GM21367 (cell line): ENCODE results near the gene CAPN12.

ENCODE experiments used
- ATAC-seq: cut with Tn5 transposase; IDR thresholded peaks from one replicate; pipeline ENCODE4 v1.9.1; 2021; ENCODE audit not compliant: unreplicated experiment

Gene CAPN12

DNA sequence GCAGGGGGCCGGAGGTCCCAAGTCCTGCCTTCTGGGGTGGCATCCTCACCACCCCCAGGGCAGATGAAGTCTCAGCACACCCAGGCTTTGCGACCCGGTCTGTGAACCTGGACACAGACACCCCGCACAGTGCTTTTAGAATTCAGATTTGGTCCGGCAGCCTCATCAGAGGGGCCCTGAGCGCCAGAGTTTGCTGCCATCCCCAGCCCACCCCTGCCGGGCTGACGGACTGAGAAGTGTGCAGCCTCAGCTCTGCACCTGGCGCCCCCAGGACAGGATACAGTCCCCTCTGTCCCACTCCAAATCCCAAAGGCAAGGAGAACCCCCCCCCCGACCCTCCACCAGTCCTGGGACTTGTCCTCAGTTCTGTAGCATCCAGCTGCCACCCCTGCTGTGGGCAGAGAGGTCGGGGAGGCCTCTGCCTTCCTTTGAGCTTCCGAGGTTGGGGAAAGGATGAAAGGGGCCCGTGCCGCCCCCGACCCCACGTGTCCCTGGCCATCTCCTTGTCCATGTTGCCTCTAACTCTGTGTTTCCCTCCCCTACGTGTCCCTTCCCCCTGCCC is 16.9 kb downstream of the CAPN12 start:
- no peak for ATAC-seq

GRCh38 chr19:38726761-38727301 is 17.4 kb downstream of the CAPN12 start:
- no peak for ATAC-seq

DNA sequence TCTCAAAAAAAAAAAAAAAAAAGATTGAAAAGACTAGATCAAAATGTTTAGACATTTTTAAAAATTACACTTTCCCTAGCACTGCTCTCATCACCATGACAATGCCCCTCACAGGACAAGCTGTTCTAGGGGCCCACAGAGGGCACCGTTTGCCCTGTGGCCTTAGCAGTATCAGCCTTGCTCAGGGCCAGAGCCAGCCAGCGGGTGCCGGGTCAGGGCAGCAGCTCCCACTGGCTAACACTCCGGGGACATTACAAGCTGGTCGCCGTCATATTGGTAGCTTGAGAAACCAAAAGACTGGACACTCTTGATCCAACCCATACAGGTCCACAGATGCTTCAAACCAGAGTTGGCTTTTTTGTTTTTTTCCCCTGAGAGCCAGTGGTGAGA is 18.0 kb downstream of the CAPN12 start:
- no peak for ATAC-seq

GRCh38 chr19:38725469-38726283 is 18.6 kb downstream of the CAPN12 start:
- no peak for ATAC-seq

- ATAC-seq = no peak
Measured at GRCh38 chr19:38723990-38724854, 20.1 kb downstream of the CAPN12 start.

DNA sequence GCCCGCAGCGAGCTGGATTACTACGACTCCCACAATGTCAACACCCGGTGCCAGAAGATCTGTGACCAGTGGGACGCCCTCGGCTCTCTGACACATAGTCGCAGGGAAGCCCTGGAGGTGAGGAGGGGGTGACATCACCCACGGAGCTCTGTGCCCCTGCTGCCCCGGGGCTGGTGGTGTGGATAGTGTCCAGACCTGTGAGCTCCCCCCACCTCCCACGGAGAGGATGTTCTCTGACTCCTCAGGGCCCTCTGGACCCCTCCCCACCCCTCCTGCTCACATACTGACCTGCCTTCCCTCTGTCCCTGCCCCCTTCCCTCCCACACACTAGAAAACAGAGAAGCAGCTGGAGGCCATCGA is 20.7 kb downstream of the CAPN12 start:
- no peak for ATAC-seq

GRCh38 chr19:38722947-38723605 is 21.2 kb downstream of the CAPN12 start:
- no peak for ATAC-seq

GRCh38 chr19:38721979-38722773 is 22.1 kb downstream of the CAPN12 start:
- ATAC-seq = no peak

DNA sequence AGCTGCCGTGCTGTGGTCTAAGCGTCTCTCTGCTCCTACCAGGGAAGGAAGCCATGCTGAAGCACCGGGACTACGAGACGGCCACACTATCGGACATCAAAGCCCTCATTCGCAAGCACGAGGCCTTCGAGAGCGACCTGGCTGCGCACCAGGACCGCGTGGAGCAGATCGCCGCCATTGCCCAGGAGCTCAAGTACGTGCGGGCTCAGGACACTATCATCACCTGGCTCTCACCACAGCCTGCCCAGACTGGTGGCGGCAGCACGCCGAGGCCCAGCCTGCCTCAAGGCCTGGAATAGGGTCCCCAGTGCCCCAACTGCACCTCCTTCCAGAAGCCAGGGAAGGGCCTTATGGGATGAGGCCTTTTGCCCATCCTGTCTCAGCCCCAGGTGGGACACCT is 22.8 kb downstream of the CAPN12 start:
- ATAC-seq = no peak

DNA sequence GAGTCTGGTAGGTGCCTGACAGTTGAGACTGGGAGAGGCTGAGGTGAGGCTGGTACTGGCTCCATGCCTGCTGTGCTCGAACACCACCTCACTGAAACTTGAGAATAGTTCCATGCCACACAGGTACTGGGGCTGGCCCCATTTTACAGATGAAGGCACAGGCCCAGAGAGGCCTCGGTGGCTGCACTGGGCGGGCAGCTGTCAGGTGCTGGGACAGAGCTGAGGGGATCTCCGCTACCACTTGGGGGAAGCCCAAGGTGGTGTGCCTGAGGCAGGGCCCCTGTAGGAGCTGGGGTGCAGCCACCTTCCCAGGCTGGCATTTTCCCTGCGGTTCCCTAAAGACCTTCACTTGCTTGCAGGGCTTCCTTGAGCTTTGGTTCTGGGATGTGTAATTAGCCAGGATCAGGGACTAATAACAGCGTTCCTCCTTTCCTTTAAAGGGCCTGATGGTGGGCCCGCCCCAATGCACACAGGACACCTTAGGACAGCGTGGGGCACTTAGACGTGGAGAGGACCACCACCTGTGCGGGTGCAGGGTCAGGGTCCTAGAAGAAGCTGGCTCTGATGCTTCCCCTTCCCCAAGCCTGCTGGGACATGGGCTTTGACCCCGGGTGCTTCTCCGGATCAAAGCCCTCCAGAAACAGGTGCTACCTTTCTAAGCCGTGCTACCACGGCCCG is 23.6 kb downstream of the CAPN12 start:
- ATAC-seq = no peak

DNA sequence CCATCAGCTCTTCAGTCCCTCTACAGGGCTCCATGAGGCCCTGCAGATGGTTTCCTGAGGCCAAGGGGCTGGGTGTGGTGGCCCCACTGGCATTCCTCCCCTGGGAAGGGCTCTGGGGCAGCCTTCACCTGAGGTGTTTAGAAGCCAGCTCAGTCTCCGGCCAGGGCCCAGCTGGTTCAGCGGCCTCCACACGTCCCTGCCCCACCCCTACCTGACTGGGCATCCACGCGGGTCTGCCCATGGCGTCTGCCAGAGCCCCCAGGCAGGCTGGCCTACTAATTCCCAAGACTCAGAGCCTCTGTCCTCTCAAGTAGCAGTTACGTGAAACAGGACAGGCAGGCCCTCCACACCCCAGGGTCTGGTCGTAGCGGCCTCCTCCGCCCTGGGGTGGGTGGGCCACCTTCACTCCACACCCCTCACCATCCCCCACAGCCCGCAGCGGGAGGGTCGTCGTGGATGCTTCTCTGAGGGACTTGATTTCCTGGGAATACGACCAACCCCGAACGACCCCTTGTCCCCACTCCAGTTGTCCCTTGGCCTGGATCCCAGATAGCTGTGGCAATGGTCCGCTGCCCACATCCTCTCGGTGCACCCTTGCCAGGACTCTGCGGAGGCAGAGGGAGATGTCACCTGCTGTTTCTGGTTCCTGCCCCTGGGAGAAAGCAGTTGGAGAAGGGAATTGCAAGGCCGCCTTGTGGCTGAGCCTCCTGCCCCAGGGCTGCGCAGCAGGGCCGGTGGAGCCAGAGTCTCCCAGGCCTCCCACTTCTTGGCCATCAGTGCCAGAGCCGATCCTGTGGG is 24.3 kb downstream of the CAPN12 start:
- ATAC-seq = no peak

DNA sequence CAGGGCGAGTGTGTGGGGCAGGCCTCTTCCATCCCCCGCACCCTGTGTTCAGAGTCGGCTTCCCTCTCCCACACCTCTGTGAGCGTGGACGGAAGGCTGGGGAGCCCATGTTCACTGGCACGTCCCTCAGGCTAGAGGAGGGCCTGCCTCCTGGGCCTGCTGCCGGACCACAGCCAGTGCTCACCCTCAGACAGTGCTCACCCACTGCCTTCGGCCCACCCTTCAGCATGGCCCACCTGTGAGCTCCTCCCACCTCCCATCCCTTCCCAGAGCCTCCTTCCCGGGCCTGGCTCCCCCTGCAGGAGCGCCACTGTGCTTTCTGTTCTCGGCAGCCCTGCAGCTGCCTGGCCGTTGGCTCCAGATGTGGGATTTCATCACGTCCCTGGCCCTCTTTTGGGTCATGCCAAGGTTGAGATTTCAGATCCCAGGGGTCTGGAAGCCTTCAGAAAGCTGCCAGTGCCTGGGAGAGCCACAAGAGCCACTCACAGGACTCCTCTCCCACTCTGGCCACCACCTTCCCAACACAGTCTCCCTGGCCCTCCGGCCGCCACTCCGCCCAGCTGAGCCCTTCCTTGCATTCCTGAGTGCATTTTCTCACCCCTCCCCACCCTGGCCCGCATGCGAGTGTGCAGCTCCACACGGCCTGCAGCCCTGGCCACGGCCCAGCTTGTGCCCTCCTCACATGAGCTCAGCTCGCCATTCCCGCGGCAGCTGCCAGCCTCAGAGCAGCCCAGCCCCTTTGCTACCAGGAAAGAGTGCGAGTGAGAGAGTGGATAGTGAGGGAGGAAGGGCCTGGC is 25.3 kb downstream of the CAPN12 start:
- no peak for ATAC-seq

- no peak for ATAC-seq
Measured at GRCh38 chr19:38717855-38718254, 26.4 kb downstream of the CAPN12 start.

- ATAC-seq = no peak
Measured at GRCh38 chr19:38717051-38717450, 27.2 kb downstream of the CAPN12 start.

DNA sequence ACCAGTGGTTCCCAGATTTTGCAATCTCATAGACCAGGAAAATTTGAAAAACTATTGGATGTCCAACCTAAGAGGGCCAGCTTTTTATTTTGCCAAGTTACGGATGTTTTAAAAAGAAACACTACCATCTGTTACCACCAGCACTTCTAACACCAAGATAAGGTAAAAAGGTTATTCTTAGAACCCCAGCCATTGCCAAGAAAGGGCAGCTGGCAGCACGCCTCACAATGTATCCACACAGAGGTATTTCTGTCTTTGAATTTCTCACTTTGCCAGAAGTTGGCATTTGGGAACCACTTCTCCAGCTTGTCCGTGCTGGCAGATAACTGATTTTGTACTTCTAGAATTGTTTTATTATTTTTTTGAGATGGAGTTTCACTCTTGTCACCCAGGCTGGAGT is 28.7 kb downstream of the CAPN12 start:
- no peak for ATAC-seq

DNA sequence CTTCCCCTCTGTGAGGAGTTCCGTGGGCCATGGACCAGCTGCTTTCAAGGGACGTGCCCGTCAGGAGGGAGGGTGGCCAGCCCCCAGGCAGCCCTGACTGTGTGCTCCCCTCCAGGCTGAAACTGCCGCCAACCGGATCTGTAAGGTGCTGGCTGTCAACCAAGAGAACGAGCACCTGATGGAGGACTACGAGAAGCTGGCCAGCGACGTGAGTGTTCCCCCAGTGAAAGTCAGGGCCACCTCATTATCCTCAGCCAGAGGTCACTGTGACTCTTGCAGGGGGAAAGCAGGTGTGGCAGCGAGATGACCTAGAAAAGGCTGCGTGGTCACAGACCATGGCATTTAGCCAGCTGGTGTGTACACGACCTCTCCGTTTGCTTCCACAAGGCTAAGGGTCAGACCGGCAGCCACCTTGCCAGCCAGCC is 29.9 kb downstream of the CAPN12 start:
- ATAC-seq = no peak

GRCh38 chr19:38713865-38714264 is 30.4 kb downstream of the CAPN12 start:
- ATAC-seq = no peak

GRCh38 chr19:38713227-38713649 is 31.0 kb downstream of the CAPN12 start:
- no peak for ATAC-seq
